WTC11 (cell line): ENCODE results near the gene MACROH2A2. TPM values are rescaled to one million over a fixed set of nuclear protein-coding genes. Genes with fewer than 3 reads are reported as not detected.

ENCODE experiments used
- AR ChIP-seq: fragments of 250-450 bp; sonication (Bioruptor Pico); IDR thresholded peaks from 2 replicates; pipeline ENCODE4 v1.9.0; 2021; ENCODE audit warnings: mild to moderate bottlenecking
- ATF3 ChIP-seq: sonication (generic); formaldehyde crosslinking; conservative IDR thresholded peaks from 2 replicates; pipeline ENCODE4 v1.8.1; 2022; ENCODE audit warnings: mild to moderate bottlenecking, missing genetic modification reagents
- CREB1 ChIP-seq: sonication (generic); formaldehyde crosslinking; IDR thresholded peaks from 2 replicates; pipeline ENCODE4 v1.8.0; 2023; ENCODE audit warnings: mild to moderate bottlenecking, missing genetic modification reagents
- ESRRA ChIP-seq: sonication (generic); formaldehyde crosslinking; IDR thresholded peaks from 2 replicates; pipeline ENCODE4 v1.8.1; 2022; ENCODE audit warnings: mild to moderate bottlenecking, missing genetic modification reagents, borderline replicate concordance
- GRHL2 ChIP-seq: fragments of 250-450 bp; sonication (Bioruptor Pico); IDR thresholded peaks from 2 replicates; pipeline ENCODE4 v1.8.0; 2022; ENCODE audit warnings: mild to moderate bottlenecking, moderate library complexity; ENCODE audit not compliant: insufficient replicate concordance, severe bottlenecking
- JUN ChIP-seq: sonication (generic); formaldehyde crosslinking; IDR thresholded peaks from 2 replicates; pipeline ENCODE4 v1.8.0; 2023; ENCODE audit warnings: mild to moderate bottlenecking, missing genetic modification reagents
- MYBL2 ChIP-seq: sonication (generic); formaldehyde crosslinking; IDR thresholded peaks from 2 replicates; pipeline ENCODE4 v1.8.1; 2023; ENCODE audit warnings: mild to moderate bottlenecking, moderate library complexity, missing genetic modification reagents
- NFYB ChIP-seq: sonication (generic); formaldehyde crosslinking; conservative IDR thresholded peaks from 2 replicates; pipeline ENCODE4 v1.8.0; 2022; ENCODE audit warnings: low read depth, missing genetic modification reagents
- SP1 ChIP-seq: sonication (generic); formaldehyde crosslinking; conservative IDR thresholded peaks from 2 replicates; pipeline ENCODE4 v1.8.1; 2022; ENCODE audit warnings: missing genetic modification reagents
- TEAD1 ChIP-seq: sonication (generic); formaldehyde crosslinking; IDR thresholded peaks from 2 replicates; pipeline ENCODE4 v1.8.0; 2022; ENCODE audit warnings: mild to moderate bottlenecking, missing genetic modification reagents
- ZBTB43 ChIP-seq: sonication (generic); formaldehyde crosslinking; IDR thresholded peaks from 2 replicates; pipeline ENCODE4 v1.8.1; 2023; ENCODE audit warnings: mild to moderate bottlenecking, missing genetic modification reagents
- ZMAT4 ChIP-seq: fragments of 250-450 bp; sonication (Bioruptor Pico); IDR thresholded peaks from 2 replicates; pipeline ENCODE4 v1.9.0; 2021; ENCODE audit warnings: mild to moderate bottlenecking
- ZNF121 ChIP-seq: sonication (generic); formaldehyde crosslinking; IDR thresholded peaks from 2 replicates; pipeline ENCODE4 v1.8.0; 2023; ENCODE audit warnings: missing genetic modification reagents
- ZNF263 ChIP-seq: sonication (generic); formaldehyde crosslinking; IDR thresholded peaks from 2 replicates; pipeline ENCODE4 v1.8.1; 2022; ENCODE audit warnings: low read depth, mild to moderate bottlenecking, moderate library complexity, missing genetic modification reagents
- ZNF532 ChIP-seq: fragments of 250-450 bp; sonication (Bioruptor Pico); IDR thresholded peaks from 2 replicates; pipeline ENCODE4 v1.9.0; 2021; ENCODE audit warnings: mild to moderate bottlenecking, borderline replicate concordance
- total RNA-seq: library from RNA; stranded (reverse); gene quantifications from 3 replicates; pipeline ENCODE4 v1.2.3, GENCODE V29; 2021
- TF ChIP-seq, protein P1 (sequence below): sonication (generic); formaldehyde crosslinking; IDR thresholded peaks from 2 replicates; pipeline ENCODE4 v1.8.0; 2023; ENCODE audit warnings: missing genetic modification reagents
- TF ChIP-seq, protein P2 (sequence below): sonication (generic); formaldehyde crosslinking; IDR thresholded peaks from 2 replicates; pipeline ENCODE4 v1.8.1; 2023; ENCODE audit warnings: mild to moderate bottlenecking, missing genetic modification reagents, moderate library complexity
- TF ChIP-seq, protein P3 (sequence below): sonication (generic); formaldehyde crosslinking; IDR thresholded peaks from 2 replicates; pipeline ENCODE4 v1.8.1; 2022; ENCODE audit warnings: missing genetic modification reagents, borderline replicate concordance
- TF ChIP-seq, protein P4 (sequence below): sonication (generic); formaldehyde crosslinking; IDR thresholded peaks from 2 replicates; pipeline ENCODE4 v1.8.1; 2023; ENCODE audit warnings: mild to moderate bottlenecking, missing genetic modification reagents, moderate library complexity

Gene MACROH2A2
- total RNA-seq, 1 experiment from 2014 or later = 35.4 TPM

- TF ChIP-seq AR (CRISPR knock-in tag) (no peak), JUN (CRISPR knock-in tag) (peak; percentile 66), TEAD1 (CRISPR knock-in tag) (peak; percentile 75), GRHL2 (CRISPR knock-in tag) (no peak), ZNF121 (CRISPR knock-in tag) (0 out of 2 replicates have a peak, but pooled peaks have one; percentile 3), ATF3 (CRISPR knock-in tag) (no peak), ZMAT4 (CRISPR knock-in tag) (no peak), SP1 (CRISPR knock-in tag) (no peak; the same call in none of the 2 replicates), ZNF263 (CRISPR knock-in tag) (no peak), ZNF532 (CRISPR knock-in tag) (no peak), ESRRA (CRISPR knock-in tag) (no peak; the same call in 1 of the 2 replicates), MYBL2 (CRISPR knock-in tag) (no peak), NFYB (CRISPR knock-in tag) (no peak), ZBTB43 (CRISPR knock-in tag) (no peak), CREB1 (CRISPR knock-in tag) (peak; percentile 49; the same call in 1 of the 2 replicates)
- TF ChIP-seq, protein P1, sequence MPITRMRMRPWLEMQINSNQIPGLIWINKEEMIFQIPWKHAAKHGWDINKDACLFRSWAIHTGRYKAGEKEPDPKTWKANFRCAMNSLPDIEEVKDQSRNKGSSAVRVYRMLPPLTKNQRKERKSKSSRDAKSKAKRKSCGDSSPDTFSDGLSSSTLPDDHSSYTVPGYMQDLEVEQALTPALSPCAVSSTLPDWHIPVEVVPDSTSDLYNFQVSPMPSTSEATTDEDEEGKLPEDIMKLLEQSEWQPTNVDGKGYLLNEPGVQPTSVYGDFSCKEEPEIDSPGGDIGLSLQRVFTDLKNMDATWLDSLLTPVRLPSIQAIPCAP (CRISPR knock-in tag) = peak; percentile 16; the same call in 1 of the 2 replicates
- TF ChIP-seq, protein P2, sequence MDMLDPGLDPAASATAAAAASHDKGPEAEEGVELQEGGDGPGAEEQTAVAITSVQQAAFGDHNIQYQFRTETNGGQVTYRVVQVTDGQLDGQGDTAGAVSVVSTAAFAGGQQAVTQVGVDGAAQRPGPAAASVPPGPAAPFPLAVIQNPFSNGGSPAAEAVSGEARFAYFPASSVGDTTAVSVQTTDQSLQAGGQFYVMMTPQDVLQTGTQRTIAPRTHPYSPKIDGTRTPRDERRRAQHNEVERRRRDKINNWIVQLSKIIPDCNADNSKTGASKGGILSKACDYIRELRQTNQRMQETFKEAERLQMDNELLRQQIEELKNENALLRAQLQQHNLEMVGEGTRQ (CRISPR knock-in tag) = no peak
- TF ChIP-seq, protein P3, sequence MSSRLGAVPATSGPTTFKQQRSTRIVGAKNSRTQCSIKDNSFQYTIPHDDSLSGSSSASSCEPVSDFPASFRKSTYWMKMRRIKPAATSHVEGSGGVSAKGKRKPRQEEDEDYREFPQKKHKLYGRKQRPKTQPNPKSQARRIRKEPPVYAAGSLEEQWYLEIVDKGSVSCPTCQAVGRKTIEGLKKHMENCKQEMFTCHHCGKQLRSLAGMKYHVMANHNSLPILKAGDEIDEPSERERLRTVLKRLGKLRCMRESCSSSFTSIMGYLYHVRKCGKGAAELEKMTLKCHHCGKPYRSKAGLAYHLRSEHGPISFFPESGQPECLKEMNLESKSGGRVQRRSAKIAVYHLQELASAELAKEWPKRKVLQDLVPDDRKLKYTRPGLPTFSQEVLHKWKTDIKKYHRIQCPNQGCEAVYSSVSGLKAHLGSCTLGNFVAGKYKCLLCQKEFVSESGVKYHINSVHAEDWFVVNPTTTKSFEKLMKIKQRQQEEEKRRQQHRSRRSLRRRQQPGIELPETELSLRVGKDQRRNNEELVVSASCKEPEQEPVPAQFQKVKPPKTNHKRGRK = no peak
- TF ChIP-seq, protein P4, sequence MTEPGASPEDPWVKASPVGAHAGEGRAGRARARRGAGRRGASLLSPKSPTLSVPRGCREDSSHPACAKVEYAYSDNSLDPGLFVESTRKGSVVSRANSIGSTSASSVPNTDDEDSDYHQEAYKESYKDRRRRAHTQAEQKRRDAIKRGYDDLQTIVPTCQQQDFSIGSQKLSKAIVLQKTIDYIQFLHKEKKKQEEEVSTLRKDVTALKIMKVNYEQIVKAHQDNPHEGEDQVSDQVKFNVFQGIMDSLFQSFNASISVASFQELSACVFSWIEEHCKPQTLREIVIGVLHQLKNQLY = 0 out of 2 replicates have a peak, but pooled peaks have one; percentile 49
- TF ChIP-seq, all 79 proteins: peak for 28
Measured at GRCh38 chr10:70145666-70146488, 93.2 kb downstream of the MACROH2A2 start (continued).
